Measurements from ENCODE around the gene DBN1.
A peak's percentile ranks its signal among the peaks of the same experiment; 100 is the strongest.

Gene DBN1

GRCh38 chr5:177472460-177473442 is 683 bp downstream of the DBN1 start:
- peak; percentile 46 for DNase-seq

- no peak for DNase-seq
These were observed 1.7 kb downstream of the DBN1 start for GRCh38 chr5:177471610-177472356.

- DNase-seq, result no peak
These were observed 2.5 kb downstream of the DBN1 start for GRCh38 chr5:177470759-177471536.

GRCh38 chr5:177469750-177470525 is 3.5 kb downstream of the DBN1 start:
- no peak for DNase-seq

- no peak for DNase-seq
These were observed 4.5 kb downstream of the DBN1 start for GRCh38 chr5:177468685-177469628.

- DNase-seq, result no peak
These were observed 5.1 kb downstream of the DBN1 start for GRCh38 chr5:177468329-177468684.

- DNase-seq, result no peak
These were observed 6.0 kb downstream of the DBN1 start for GRCh38 chr5:177467436-177467835.

- DNase-seq, result no peak
These were observed 6.6 kb downstream of the DBN1 start for GRCh38 chr5:177466861-177467260.

- no peak for DNase-seq
These were observed 8.4 kb downstream of the DBN1 start for GRCh38 chr5:177465044-177465443.

GRCh38 chr5:177462021-177462670 is 11.3 kb downstream of the DBN1 start:
- DNase-seq, result no peak

GRCh38 chr5:177459819-177460628 is 13.4 kb downstream of the DBN1 start:
- DNase-seq, result no peak

- DNase-seq, result no peak
These were observed 14.1 kb downstream of the DBN1 start for GRCh38 chr5:177459357-177459756.

GRCh38 chr5:177458912-177459350 is 14.5 kb downstream of the DBN1 start:
- no peak for DNase-seq

- no peak for DNase-seq
These were observed 15.4 kb downstream of the DBN1 start for GRCh38 chr5:177457852-177458681.

- peak; percentile 32 for DNase-seq
These were observed 16.2 kb downstream of the DBN1 start for GRCh38 chr5:177456976-177457851.

GRCh38 chr5:177456591-177456964 is 16.9 kb downstream of the DBN1 start:
- DNase-seq, result no peak

Measured in effector CD8-positive, alpha-beta T cell (primary cell).